GM10847 (cell line): ENCODE measurements around the gene USP47.

Experiments used
- POLR2A ChIP-seq: IDR thresholded peaks from 2 replicates; pipeline ENCODE4 v1.6.1; 2011; ENCODE audit not compliant: insufficient read length; ENCODE audit errors: extremely low read depth

The USP47 gene

DNA sequence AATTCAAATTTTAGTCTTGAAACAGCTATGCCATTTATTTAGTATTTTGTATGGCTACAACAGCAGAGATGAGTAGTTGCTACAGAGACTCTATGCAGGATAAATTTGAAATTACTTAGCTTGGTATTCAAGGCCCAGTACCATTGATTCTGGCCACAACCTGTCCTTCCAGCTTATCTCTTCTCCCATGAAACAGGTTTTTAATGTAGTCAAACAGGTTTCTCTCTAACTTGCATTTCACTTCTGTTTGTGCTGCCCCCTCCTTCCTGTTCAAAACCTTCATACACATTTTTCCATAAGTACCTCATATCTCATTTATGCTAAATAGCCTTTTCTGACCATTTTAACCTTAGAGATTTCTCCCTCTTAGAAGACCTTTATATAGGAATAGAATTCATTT lies 3.3 kb downstream of the USP47 start:
- TF ChIP-seq POLR2A: no peak

DNA sequence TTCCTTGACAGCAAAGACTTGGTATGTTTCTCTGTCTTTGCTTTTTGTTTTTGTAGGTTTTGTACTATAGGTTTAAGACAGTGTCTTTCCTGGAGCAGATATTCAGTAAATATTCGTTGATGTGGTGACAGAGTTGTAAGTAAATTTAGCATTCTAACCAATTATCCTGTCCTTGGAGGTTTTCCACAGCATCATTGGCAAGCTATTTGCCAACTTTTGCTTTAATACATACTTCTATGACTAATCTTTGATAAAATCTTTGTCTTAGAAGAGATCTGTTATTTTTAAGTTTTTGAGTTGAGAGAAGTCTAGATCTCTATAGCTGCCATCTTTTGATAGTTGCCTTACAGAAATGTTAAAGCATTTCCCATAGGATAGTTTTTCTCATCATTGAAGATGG lies 3.8 kb downstream of the USP47 start:
- no peak for TF ChIP-seq POLR2A

DNA sequence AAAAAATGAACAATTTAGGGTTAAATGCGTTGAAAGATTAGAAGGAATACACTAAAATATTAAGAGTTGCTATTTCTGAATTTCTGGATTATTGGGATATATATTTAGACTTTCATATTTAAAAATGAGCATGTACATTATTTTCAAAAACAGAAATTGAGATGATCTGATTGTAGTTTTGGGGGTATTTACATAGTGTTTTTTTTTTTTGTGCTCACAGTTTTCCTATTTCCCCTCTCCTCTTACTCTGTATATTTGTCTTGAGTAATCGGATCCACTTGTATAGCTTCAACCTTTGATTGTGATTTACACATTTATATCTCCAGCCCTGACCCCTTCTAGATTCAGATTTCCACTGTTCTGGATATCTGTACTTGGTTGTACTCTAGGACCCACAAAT lies 5.3 kb downstream of the USP47 start:
- TF ChIP-seq POLR2A: no peak

DNA sequence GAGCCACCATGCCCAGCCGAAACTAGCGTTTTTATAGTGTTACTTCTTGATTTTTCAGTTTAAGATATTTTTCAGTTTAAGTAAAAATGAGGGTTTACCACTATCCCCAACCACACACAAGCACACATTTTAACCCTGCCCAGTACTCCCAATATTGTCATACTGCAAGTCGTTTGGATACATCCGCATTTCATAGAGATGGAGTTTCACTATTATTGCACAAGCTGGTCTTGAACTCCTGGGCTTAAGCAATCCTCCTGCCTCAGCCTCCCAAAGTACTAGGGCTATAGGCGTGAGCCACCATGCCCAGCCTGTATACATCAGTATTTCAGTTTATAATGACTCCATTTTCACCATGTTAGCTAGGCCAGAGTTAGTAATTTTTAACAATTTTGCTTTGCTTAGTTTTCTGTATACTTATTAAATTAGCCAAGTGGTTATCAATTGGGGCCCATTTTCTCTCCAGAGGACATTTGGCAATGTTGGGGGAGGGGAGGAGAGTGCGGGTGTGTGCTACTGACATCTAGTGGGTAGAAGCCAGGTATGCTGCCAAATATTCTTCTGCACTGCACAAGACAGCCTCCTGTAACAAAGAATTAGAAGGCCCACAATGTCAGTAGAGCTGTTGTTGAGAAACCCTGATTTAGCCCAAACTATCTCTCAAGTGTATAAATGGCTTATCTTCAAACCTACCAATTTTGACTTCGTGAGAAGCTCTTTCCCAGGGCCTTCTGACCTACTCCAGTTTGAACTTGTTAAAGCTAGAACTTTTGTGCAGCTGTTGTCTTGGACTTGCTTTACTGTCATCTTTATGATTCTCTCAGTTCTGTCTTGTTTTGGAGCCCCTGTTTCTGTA lies 7.3 kb downstream of the USP47 start:
- no peak for TF ChIP-seq POLR2A

DNA sequence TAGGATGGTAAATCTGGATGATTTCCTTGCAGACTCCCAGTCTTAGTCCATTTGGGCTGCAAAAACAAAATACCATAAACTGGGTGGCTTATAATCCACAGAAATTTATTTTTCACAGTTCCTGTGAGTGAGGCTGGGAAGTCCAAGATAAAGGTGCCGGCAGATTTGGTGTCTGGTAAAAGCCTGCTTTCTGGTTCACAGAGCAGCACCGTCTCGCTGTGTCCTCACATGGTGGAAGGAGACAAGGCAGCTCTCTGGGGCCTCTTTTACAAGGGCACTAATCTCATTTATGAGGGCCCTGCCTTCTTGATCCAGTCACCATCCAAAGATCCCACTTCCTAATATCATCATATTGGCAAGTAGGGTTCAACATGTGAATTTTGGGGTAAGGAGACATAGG lies 8.9 kb downstream of the USP47 start:
- no peak for TF ChIP-seq POLR2A

DNA sequence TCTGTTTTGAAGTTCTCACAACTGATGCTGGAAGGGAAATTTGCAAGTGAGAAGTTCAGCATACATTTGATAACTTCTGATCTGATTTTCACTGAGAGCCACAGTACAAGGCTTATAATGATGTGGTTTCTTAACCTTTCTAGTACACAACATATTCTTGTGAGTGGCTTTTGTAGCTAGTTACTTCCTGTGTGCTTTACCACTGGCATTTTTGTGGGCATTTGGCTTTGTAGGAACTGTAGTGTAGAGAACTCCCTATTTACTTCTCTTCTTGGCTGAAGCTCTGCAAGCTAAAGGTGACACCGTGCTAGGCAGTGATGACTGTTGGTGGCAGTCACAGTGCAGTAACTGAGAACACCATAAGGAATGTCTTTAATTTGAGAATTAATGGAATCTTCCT lies 14.9 kb downstream of the USP47 start:
- no peak for TF ChIP-seq POLR2A

DNA sequence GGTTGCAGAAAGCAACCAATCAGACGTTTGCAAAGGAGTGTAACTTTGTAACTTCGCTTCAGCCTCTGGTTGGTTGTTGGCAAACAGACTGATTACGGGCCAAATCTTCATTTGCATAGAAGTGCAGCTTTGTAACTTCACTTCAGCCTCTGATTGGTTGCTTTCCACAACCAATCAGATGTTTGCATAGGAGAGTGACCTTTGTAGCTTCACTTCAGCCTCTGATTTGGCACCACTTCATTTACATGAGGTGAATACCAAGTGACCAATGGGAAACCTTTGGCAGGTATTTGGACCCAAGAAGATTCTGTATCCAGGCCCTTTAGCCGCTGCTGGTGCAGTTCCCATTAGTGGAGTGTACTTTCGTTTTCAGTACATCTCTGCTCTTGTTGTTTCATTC lies 16.0 kb downstream of the USP47 start:
- no peak for TF ChIP-seq POLR2A

DNA sequence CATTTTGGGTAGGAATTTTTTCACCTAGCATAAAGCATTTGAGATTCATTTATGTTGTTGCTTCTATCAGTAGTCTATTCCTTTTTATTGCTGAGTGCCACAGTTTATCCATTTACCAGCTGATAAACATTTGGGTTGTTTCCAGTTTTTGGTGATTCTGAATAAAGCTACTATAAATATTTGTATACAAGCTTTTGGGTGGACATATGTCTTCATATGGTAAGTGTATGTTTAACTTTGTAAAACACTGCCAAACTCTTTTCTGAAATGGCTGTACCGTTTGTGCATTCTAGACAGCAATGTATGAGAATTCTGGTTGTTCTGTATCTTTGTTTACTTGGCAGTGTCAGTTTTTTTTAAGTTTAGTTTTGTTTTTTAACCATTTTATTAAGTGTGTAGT lies 16.9 kb downstream of the USP47 start:
- no peak for TF ChIP-seq POLR2A

DNA sequence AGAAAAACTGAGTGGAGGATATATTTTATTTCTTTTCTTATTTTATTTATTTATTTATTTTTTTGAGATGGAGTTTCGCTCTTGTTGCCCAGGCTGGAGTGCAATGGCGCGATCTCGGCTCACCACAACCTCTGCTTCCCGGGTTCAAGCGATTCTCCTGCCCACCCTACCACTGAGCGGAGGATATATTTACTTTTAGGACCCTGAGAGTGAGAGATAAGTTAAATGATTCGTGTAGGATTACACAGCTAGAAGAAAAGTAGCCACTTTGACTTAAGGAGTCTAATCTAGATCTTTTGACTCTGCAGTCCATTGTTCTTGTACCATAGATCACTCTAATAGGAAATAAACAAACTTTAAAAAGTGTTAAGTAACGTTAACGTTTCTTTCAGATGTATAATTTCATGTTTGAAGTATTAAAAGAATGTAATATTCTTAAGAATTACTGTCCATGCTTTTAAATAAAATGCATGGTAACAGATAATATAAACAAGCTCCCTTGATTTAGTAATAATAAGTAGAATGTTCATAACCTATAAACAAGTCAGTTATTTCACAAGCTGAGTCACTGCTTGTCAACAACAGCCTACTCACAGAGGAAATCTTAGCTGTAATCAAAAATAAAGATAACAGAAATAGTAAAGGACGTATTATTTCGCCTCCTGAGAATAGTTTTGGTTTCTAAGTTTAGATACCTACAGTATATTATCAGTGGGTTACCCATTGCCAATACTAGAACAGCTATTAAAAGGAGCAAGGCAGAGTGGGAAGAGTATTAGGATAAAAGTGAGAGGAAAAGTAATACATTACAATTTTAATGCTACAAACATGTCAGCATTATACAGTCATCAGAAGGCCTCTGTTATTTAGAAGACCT lies 18.6 kb downstream of the USP47 start:
- TF ChIP-seq POLR2A: no peak

DNA sequence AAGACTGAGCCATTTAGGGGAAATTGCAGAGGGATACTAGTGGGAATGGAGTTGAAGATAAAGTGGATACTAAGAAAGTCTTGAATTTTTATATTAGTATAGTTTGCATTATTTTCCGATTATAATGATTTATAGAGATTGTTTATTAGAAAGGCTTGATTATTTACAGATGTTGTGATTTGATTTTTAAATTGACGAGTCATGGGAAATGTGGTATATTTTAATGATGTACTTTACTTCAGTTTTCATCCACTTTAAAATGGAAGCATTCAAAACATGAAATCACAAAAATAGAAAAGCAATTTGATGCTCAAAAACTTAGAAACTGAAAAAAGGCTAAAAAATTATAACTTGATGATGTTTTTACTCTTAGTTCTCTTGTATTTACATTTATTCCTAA lies 21.2 kb downstream of the USP47 start:
- no peak for TF ChIP-seq POLR2A

DNA sequence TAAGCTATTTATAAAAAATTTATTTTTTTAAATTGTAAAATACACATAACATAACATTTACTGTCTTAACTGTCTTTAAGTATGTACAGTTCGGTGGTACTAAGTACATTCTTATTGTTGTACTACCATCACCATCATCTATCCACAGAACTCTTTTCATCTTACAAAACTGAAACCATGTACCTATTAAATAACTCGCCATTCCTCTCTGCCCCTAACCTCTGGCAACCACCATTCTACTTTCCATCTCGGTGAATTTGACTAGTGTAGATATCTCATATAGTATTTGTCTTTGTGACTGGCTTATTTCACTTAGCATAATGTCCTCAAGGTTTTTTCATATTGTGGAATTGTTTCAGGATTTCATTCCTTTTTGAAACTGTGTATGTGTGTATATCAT lies 22.6 kb downstream of the USP47 start:
- no peak for TF ChIP-seq POLR2A

DNA sequence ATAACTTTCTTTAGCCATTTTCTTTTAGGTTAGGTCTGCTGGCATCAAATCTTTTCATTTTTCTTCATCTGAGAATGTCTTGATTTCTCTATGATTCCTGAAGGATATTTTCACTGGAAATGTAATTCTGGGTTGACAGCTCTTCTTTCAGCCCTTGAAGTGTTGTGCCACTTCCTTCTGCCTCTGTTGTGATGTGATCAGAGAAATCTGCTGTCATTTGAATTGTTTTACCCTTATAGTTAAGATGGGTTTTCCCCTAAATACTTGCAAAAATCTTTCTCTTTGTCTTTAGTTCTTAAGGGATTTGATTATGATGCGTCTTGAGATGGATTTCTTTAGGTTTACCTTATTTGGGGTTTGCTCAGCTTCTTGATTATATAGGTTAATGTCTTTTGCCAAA lies 23.0 kb downstream of the USP47 start:
- TF ChIP-seq POLR2A: no peak

DNA sequence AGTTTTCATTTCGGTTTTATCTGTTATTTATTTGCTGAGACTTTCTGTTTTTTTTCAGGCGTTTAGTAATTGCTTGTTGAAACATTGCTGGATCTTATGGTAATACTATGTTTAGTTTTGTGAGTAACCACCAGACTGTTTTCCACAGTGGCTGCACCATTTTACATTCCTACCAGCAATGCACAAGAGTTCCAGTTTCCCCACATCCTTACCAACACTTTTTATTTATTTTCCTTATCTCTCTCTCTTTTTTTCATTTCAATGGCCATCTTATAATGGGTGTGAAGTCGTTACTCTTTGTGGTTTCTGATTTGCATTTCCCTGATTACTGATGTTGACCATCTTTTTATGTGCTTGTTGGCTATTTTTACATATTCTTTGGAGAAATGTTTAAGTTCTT lies 23.7 kb downstream of the USP47 start:
- no peak for TF ChIP-seq POLR2A

DNA sequence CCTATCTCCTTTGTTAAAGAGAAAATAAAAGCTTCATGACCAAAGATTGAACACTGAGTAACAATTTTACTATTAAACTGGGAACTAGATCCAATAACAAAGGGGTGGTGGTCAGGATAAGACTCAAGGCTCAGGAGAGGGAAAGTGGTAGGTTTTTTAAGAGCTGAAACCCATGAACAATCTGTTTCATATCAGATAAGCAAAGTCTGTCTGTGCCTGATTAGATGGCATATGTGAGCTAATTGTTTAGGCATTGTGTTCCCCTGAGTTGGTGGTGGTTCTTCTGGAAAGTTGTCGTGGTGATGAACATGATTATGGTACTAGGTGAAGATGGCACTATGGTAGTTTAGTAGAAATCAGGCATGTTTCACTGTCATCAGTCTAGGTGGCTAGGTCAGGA lies 24.4 kb downstream of the USP47 start:
- no peak for TF ChIP-seq POLR2A

DNA sequence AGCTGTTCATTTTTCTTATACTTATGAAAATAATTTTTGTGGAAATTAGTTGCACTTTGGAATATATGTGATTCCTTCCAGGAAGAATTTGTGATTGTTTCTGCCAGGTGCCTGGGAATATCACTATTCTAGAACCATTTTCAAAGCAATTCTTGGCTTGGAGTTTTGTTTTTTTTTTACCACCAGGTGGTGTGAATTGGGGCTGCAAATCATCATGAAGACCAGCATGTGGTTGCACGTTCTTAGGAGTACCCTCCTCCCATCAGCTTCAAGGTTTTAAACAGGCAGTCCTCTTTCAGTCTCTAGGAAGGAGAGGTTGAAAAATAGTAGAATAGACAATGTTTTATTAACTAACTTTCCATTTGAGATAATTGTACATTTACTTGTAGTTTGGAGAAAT lies 25.9 kb downstream of the USP47 start:
- no peak for TF ChIP-seq POLR2A

DNA sequence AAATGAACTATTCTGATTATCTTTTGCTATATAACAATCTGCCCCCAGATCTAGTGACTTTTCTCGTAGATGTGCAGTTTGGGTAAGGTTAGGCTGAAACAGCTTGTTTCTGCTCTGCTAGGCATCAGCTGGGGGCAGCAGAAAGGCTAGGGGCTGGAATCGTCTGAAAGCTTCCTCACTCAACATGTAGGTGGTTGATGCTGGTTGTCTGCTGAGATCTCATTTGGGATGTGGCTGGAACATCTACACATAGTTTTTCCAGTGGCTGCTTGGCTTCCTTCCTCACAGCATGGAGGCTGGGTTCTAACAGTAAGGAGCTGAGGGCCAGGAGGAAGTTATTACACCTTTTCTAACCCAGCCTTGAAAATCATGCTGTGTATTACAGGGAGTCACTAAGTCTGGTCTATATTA lies 30.2 kb downstream of the USP47 start:
- no peak for TF ChIP-seq POLR2A

DNA sequence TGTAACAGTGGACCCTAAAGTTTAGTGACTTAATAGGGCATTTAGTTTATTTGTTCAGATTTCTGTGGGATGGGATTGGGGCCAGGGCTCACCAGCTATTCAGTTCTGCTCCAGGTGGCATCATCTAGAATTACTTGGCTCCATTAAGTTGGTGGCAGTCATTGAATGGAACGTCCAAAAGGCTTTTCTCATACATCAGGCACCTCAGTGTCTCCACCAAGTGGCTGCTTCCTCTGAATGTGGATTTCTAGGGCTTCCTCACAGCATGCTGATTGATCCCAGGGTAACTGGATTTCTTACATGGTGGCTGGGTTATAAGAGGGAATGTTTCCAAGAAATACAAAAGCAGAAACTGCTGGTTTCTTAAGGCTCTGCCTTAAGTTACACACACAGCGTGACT lies 34.7 kb downstream of the USP47 start:
- TF ChIP-seq POLR2A: no peak

DNA sequence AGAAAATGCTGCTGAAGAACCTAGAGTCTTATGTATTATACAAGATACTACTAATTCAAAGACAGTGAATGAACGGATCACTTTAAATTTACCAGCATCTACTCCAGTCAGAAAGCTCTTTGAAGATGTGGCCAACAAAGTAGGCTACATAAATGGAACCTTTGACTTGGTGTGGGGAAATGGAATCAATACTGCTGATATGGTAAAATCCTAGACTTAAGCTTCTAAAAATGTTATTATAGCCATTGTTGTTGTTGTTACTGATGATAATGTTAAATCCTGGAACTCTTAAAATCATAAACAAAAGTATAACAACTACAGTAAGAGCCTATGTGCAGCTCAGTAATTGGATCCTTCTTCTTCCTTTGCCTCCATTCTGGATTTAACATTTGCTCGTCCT lies 38.4 kb downstream of the USP47 start:
- TF ChIP-seq POLR2A: no peak
